PFSK-1 (cell line): ENCODE measurements around the gene SAP30L.

Experiments used
- POLR2AphosphoS5 ChIP-seq: IDR thresholded peaks from 2 replicates; pipeline ENCODE4 v1.6.1; 2012; ENCODE audit warnings: low read depth, mild to moderate bottlenecking, control low read depth, low read length, moderate library complexity
- SIN3A ChIP-seq: IDR thresholded peaks from 2 replicates; pipeline ENCODE4 v1.6.1; 2012; ENCODE audit warnings: mild to moderate bottlenecking, low read length, moderate library complexity, borderline replicate concordance; ENCODE audit not compliant: insufficient read depth
- TAF1 ChIP-seq: IDR thresholded peaks from 2 replicates; pipeline ENCODE4 v1.6.1; 2012; ENCODE audit warnings: low read length, control low read depth, borderline replicate concordance; ENCODE audit not compliant: insufficient read depth
- TF ChIP-seq, protein P1 (sequence below), 2 experiments: IDR thresholded peaks; 2 replicates each; pipeline versions ENCODE4 v1.6.1 to v1.8.0; 2011 to 2012; ENCODE audit warnings: low read depth in 2 of 2, low read length in 2 of 2, control low read depth in 1 of 2, inconsistent platforms in 1 of 2, mild to moderate bottlenecking in 1 of 2, moderate library complexity in 1 of 2; ENCODE audit not compliant: insufficient read depth in 1 of 2

DNA sequence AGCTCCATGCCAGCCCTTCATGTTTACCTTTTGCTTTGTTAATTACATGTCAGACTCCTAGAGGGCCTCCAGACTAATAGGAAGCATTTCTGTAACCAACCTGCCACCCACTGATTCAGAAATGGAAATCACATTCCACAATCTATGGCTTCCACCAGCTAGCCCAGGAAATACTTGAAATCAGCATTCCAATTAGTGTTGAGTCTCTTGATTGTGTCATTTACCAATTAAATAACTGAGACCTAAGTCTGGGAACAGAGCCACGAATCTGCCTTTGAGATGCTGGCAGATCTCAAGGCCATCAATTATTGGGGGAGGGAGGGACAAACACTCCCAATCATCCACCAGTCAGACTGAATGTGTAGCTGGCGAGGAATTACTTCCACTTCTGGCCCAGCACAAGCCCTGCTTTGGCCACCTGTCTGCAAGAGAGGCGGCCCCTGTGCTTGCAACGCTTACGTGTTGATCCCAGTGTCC lies 27.4 kb upstream of the SAP30L start:
- TF ChIP-seq, protein P1, sequence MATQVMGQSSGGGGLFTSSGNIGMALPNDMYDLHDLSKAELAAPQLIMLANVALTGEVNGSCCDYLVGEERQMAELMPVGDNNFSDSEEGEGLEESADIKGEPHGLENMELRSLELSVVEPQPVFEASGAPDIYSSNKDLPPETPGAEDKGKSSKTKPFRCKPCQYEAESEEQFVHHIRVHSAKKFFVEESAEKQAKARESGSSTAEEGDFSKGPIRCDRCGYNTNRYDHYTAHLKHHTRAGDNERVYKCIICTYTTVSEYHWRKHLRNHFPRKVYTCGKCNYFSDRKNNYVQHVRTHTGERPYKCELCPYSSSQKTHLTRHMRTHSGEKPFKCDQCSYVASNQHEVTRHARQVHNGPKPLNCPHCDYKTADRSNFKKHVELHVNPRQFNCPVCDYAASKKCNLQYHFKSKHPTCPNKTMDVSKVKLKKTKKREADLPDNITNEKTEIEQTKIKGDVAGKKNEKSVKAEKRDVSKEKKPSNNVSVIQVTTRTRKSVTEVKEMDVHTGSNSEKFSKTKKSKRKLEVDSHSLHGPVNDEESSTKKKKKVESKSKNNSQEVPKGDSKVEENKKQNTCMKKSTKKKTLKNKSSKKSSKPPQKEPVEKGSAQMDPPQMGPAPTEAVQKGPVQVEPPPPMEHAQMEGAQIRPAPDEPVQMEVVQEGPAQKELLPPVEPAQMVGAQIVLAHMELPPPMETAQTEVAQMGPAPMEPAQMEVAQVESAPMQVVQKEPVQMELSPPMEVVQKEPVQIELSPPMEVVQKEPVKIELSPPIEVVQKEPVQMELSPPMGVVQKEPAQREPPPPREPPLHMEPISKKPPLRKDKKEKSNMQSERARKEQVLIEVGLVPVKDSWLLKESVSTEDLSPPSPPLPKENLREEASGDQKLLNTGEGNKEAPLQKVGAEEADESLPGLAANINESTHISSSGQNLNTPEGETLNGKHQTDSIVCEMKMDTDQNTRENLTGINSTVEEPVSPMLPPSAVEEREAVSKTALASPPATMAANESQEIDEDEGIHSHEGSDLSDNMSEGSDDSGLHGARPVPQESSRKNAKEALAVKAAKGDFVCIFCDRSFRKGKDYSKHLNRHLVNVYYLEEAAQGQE (IDR thresholded peaks at IDR 0.05; ENCODE audit: insufficient read depth in 1 of 2, low read depth in 2 of 2, low read length in 2 of 2), result no peak
- no peak for TF ChIP-seq POLR2AphosphoS5
- TF ChIP-seq TAF1, result no peak
- TF ChIP-seq SIN3A, result no peak
